Kidney epithelial cell (primary cell): ENCODE results near the gene MICAL3. TPM values are rescaled to one million over a fixed set of nuclear protein-coding genes. Genes with fewer than 3 reads are reported as not detected.
"Not testable (repeated sequence)": the region's sequence is repeated elsewhere in the genome, so short reads cannot be mapped to it uniquely, and the experiment has no call there.

Experiments used
- DNase-seq: peaks from one replicate; pipeline ENCODE4 v3.0.0-alpha.2; 2010; ENCODE audit warnings: low read depth
- H3K27me3 ChIP-seq: 2 replicates; pipeline ENCODE4 v1.6.0; 2011; ENCODE audit warnings: low read length; ENCODE audit not compliant: control insufficient read depth, insufficient read depth
- H3K36me3 ChIP-seq: 2 replicates; pipeline ENCODE4 v1.5.1; 2011; ENCODE audit warnings: low read length; ENCODE audit not compliant: control insufficient read depth, insufficient read depth
- H3K4me3 ChIP-seq: 2 replicates; pipeline ENCODE4 v1.5.1; 2011; ENCODE audit warnings: low read depth, mild to moderate bottlenecking, control low read depth, low read length
- total RNA-seq: library from RNA; depleted of rRNA; stranded (reverse); fragments of >200 nt; gene quantifications from 2 replicates; pipeline ENCODE4 v1.2.3, GENCODE V29; 2015
- TF ChIP-seq, protein P1 (sequence below): IDR thresholded peaks from 2 replicates; pipeline ENCODE4 v1.5.1; 2011; ENCODE audit warnings: mild to moderate bottlenecking, moderate library complexity, low read length, control low read depth, inconsistent platforms; ENCODE audit not compliant: insufficient read depth, poor library complexity, severe bottlenecking

Gene MICAL3
- total RNA-seq, 1 donor from 2014 or later: 38.9 TPM

DNA sequence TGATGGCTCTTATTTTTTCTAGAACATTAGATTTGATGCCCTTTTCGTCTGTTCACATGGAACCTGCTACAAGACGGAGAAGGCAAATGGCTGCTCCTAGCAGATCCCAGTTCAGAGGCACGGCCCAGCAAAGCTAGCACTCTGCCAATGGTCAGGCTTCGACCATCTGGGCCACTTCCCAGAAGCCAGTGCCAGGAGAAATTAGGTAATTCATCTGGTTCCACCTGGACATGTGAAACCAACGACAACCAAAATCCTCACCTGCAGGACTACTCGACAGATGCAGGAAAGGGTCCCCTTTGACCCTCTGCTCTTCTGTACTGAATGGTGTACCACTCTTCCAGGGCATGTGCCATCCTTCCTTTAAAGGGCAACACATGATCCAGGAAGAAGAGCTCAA is 25.4 kb downstream of the MICAL3 start:
- no peak overlapping the region for H3K4me3 ChIP-seq
- TF ChIP-seq, protein P1, sequence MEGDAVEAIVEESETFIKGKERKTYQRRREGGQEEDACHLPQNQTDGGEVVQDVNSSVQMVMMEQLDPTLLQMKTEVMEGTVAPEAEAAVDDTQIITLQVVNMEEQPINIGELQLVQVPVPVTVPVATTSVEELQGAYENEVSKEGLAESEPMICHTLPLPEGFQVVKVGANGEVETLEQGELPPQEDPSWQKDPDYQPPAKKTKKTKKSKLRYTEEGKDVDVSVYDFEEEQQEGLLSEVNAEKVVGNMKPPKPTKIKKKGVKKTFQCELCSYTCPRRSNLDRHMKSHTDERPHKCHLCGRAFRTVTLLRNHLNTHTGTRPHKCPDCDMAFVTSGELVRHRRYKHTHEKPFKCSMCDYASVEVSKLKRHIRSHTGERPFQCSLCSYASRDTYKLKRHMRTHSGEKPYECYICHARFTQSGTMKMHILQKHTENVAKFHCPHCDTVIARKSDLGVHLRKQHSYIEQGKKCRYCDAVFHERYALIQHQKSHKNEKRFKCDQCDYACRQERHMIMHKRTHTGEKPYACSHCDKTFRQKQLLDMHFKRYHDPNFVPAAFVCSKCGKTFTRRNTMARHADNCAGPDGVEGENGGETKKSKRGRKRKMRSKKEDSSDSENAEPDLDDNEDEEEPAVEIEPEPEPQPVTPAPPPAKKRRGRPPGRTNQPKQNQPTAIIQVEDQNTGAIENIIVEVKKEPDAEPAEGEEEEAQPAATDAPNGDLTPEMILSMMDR: no peak
- no peaks in the 10 kb centered on the region for H3K36me3 ChIP-seq
- no peaks in the 10 kb centered on the region for H3K27me3 ChIP-seq
- DNase-seq: no peak

DNA sequence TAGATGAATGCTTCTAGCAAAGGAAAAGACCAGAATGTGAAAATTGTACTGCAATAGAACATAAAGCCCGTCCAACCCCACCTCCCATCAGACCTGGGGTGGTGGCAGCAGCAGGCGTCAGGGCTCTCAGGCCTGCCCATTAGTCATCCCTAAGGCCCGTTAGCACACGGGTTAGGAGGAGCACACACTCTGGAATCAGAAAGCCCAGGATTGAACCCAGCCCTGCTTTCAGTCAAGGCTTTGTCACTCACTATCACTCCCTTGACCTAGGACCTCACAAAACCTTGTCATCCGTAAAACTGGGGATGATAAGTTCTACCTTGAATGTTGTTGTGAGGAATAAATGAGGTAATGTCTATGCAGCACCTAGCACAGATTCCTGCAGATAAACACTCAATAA is 26.9 kb downstream of the MICAL3 start:
- TF ChIP-seq, protein P1: no peak
- H3K36me3 ChIP-seq: no peaks in the 10 kb centered on the region
- H3K27me3 ChIP-seq: no peaks in the 10 kb centered on the region
- H3K4me3 ChIP-seq: no peak overlapping the region
- no peak for DNase-seq

DNA sequence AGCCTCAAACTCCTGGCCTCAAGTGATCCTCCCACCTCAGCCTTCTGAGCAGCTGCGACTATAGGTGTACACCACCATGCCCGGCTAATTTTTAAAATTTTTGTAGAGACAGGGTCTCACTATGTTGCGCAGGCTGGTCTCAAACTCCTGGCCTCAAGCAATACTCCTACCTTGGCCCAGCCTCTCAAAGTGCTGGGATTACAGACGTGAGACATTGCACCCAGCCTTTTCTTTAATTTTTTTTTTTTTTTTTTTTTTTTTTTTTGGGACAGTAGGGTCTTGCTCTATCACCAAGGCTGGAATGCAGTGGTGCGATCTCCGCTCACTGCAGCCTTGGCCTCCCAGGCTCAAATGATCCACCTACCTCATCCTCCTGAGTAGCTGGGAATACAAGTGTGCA is 29.1 kb downstream of the MICAL3 start:
- not testable (repeated sequence) for DNase-seq, H3K4me3 ChIP-seq, H3K36me3 ChIP-seq, H3K27me3 ChIP-seq

DNA sequence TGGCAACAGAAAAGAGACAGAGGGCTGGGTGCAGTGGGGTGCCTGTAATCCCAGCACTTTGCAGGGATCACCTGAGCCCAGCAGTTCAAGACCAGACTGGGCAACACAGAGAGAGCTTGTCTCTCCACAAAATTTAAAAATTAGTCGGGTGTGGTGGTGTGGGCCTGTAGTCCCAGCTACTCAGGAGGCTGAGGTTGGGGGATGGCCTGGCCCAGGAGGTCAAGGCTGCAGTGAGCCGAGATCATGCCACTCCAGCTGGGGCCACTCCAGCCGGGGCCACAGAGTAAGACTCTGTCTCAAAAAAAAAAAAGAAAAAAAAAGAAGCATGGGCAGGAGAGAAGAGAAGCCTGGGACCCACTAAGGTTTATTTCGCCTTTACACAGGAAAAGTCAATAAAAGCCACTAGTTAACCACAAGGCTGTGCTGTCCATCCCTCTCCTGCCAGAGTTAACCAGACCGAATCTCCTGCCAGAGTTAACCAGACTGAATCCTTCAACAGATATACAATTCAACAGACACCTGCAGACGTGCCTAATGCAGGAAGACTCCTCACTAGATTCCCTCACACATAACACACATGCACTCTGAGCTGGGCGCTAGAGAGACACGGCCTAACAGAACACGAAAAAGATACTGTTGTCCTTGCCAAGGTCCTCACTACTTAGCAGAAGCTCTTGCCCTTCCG is 29.8 kb downstream of the MICAL3 start:
- DNase-seq: no peak
- H3K4me3 ChIP-seq: no peak overlapping the region
- H3K36me3 ChIP-seq: no peaks in the 10 kb centered on the region
- H3K27me3 ChIP-seq: no peaks in the 10 kb centered on the region
- TF ChIP-seq, protein P1: peak; percentile 18

DNA sequence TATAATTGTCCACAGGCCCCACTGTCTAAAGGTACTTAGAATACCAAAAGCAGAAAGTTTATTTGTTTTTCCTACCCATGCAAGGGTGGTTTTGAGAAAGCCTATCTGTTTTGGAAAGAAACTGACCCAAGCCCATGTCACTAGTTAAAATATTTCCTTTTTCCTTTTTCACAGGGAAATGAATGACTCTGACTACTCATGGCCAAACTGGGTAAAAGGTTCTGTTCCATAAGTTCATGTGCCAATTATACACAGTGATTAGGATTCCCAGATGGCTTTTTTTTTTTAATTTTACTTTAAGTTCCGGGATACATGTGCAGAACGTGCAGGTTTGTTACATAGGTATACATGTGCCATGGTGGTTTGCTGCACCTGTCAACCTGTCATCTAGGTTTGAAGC is 31.4 kb downstream of the MICAL3 start:
- not testable (repeated sequence) for H3K36me3 ChIP-seq, DNase-seq, H3K27me3 ChIP-seq, H3K4me3 ChIP-seq

DNA sequence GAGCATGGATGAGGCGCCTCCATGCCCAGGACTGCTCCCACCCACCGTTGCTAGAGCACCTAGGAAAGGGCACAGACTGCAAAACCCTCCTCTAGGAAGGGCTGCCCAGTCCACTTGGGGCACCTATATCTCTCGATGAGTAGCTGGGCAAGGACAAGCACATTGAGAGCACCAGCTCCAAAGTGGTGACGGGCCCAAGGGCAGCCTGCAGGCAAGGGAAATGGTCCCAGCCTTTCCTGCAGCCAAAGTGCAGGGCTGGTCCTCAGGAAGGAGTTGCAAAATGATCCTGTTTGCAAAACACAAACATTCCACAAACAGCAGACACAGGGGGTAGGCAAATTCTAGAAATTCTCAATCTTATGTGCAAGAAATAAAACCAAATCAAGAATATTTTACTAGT is 32.4 kb downstream of the MICAL3 start:
- H3K4me3 ChIP-seq, H3K36me3 ChIP-seq, DNase-seq, H3K27me3 ChIP-seq: not testable (repeated sequence)

DNA sequence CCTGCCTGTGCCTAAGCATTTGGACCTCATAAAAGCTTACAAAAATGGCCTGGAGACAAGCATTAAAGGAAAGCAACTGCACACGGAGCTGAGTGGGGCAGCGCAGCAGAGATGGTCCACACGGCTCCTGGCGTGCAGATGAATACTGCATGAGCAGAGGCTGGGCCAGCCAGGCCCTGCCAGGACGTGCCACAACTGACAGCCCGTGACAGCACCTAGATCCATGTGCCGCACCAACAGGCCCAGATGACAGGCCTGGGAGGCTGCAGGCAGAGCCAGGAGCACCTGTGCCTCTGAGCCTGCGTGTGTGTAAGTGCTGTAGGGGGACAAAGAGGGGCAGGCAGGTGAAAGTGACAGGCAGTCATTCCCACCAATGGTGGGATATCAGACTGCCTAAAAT is 33.4 kb downstream of the MICAL3 start:
- DNase-seq: no peak
- no peaks in the 10 kb centered on the region for H3K27me3 ChIP-seq
- no peaks in the 10 kb centered on the region for H3K36me3 ChIP-seq
- TF ChIP-seq, protein P1: no peak
- no peak overlapping the region for H3K4me3 ChIP-seq
